Dermis blood vessel endothelial cell (primary cell): ENCODE results near the gene PLD6. TPM values are rescaled to one million over a fixed set of nuclear protein-coding genes. Genes with fewer than 3 reads are reported as not detected.
"Not testable (repeated sequence)": the region's sequence is repeated elsewhere in the genome, so short reads cannot be mapped to it uniquely, and the experiment has no call there.

ENCODE experiments used
- DNase-seq: peaks from one replicate; pipeline ENCODE4 v3.0.0; 2010
- total RNA-seq: library from RNA; depleted of rRNA; stranded (reverse); fragments of >200 nt; gene quantifications from 2 replicates; pipeline ENCODE4 v1.2.3, GENCODE V29; 2014

PLD6 gene, protein sequence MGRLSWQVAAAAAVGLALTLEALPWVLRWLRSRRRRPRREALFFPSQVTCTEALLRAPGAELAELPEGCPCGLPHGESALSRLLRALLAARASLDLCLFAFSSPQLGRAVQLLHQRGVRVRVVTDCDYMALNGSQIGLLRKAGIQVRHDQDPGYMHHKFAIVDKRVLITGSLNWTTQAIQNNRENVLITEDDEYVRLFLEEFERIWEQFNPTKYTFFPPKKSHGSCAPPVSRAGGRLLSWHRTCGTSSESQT
- 1.4 and 2.0 TPM in 2 replicates for total RNA-seq

DNA sequence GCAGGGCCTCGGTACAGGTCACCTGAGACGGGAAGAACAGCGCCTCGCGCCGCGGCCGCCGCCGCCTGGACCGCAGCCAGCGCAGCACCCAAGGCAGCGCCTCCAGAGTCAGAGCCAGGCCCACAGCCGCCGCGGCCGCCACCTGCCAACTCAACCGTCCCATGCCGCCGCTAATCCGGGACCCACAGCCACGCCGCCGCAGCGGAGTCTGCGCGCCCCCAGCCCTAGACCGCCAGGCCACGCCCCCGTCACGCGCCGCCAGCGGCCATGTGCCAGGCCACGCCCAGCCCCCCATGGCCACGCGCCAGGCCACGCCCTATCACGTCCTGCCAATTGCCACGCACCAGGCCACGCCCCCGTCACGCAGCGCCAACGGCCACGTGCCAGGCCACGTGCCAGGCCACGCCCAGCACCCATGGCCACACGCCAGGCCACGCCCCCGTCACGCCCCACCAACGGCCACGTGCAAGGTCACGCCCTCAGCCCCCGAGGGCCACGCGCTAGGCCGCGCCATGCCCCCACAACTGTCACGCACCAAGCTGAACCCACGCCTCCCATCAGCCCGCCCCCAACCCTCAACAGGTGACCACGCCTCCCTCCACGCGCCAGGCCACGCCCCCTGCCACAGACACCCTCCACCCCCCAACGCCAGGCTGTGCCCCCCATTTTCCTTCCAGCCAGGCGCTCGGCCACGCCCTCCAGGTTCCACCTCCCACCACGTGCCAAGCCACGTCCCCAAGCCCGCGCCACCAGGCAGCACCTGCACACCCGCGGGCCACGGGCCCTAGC is at the start of gene PLD6:
TSS of gene PLD6 (minus strand) at position 210 of the 789 bp plus-strand sequence. CDS start at position 163, 47 bp downstream.
- peak; percentile 83 for DNase-seq

DNA sequence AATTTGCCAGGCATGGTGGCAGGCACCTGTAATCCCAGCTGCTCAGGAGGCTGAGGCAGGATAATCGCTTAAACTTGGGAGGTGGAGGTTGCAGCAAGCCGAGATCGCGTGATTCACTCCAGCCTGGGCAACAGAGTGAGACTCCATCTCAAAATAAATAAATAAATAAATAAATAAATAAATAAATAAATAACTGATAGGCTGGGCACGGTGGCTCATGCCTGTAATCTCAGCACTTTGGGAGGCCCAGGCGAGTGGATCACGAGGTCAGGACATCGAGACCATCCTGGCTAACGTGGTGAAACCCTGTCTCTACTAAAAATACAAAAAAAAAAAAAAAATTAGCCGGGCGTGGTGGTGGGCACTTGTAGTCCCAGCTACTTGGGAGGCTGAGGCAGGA is 49.6 kb upstream of the PLD6 start:
- DNase-seq = not testable (repeated sequence)

DNA sequence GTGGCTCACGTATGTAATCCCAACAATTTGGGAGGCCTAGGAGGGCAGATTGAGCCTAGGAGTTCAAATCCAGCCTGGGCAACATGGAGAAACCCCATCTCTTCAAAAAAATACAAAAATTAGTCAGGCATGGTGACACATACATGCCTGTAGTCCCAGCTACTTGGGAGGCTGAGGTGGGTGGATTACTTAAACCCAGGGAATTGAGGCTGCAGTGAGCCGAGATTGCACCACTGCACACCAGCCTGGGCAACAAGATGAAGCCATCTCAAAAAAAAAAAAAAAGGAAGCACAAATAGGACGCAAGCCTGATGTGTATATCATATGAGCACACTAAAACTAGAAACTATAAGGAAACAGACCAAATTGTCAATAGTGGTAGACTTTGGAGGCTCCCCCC is 47.9 kb upstream of the PLD6 start:
- DNase-seq = no peak

DNA sequence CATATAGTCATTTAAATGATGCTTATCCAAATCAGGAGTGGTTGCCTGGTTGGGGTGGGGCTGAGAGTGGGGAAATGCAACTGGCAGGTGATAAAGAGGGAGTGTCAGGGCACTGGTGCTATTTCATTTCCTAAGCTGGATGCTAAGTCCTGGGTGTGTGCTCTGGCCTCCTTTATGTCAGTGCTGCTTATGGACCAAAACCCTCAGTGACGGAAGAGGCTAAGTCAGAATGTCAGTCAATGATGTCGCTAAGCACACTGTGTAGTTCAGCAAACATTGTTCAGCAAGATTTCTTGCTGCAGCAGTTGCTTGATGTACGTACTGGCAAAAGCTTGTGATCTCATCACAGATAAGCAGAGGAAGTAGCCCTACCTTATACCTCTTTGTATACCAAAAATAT is 47.3 kb upstream of the PLD6 start:
- DNase-seq = no peak

DNA sequence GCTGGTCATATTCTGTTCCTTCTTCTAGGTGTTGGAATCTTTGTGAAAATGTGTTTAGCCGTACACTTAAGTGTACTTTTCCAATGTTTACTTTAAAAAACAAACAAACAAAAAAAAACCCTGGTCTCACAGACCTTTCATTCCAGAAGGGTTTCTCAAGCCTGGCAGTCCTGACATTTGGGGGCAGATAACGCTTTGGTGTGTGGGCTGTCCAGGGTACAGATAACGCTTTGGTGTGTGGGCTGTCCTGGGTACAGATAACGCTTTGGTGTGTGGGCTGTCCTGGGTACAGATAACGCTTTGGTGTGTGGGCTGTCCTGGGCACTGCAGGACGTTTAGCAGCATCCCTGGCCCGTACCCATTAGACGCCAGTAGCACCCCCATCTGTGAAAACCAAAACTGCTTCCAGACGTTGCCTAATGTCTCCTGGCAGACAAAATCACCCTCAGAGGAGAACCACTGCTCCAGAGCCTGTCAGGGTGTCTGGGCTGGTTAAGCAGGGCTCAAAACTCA is 46.1 kb upstream of the PLD6 start:
- no peak for DNase-seq

DNA sequence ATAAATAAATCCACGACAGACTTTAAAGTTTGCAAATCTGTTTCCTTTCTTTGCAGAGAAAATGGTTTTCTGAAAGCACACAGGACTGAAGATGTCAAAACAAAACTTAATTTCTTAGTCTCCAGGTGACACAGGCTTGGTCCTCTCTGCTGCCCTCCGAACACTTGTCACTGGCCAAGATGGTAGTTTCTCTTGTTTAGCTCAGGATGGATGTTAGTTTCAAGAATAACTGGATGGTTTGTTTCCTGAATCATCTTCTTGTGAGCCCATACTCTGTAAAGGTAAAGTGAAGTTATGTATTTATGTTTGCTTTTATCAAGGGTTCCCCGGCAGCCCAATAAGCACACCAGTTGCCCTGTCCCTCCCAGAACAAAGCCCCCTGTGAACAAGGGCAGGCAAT is 40.7 kb upstream of the PLD6 start:
- no peak for DNase-seq

DNA sequence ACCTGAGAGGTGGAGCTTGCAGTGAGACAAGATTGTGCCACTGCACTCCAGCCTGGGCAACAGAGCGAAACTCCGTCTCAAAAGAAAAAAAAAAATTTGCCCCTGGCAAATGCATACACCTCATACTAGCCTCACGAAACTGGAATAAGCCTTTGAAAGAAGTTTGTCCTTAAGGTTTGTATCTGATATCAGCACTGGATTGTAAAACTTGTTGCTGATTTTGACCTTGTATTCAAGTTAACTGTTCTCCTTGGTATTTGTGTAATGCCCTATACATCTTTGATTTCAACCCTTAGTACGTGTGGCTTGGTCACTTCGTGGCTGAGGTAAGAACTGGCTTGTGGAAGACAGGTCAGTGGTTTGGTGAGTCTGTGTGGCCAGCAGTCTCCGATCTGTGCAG is 37.0 kb upstream of the PLD6 start:
- DNase-seq = no peak

DNA sequence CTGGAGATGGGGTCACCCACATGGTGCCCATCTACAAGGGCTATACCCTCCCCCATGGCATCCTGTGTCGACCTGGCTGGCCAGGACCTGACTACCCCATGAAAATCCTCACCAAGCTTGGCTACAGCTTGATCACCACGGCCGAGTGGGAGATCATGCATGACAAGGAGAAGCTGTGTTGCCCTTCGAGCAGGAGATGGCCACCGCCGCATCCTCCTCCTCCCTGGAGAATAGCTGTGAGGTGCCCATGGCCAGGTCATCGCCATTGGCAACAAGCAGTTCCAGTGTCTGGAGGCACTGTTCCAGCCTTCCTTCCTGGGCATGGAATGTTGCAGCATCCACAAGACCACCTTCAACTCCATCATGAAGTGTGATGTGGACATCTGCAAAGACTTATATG is 36.1 kb upstream of the PLD6 start:
- DNase-seq = no peak

DNA sequence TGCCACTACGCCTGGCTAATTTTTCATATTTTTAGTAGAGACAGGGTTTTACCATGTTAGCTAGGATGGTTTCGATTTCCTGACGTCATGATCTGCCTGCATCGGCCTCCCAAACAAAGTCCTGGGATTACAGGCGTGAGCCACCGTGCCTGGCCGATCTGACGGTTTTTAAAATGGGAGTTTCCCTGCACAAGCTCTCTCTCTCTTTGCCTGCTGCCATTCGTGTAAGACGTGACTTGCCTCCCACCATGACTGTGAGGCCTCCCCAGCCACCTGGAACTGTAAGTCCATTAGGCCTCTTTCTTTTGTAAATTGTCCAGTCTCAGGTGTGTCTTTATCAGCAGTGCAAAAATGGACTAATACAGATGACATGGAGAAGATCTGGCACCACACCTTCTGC is 35.5 kb upstream of the PLD6 start:
- DNase-seq = no peak

DNA sequence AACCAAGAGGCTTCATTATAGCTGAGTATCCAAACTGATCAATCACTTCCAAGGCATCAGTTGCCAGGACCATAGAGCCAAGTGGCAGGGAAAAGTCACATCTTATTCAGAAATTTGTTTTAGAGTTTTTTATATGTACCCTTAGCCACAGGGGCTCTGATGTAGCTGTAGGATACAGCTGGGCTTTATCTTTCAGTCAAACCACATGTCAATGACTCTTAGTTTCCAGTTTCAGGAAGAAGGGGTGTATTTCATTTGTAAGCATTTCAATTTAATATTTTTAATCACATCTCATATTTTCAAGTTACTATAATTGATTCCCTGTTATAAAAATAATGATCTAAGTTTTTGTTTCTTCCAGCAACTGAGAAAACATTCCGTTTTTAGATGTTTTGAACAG is 33.7 kb upstream of the PLD6 start:
- DNase-seq = no peak

DNA sequence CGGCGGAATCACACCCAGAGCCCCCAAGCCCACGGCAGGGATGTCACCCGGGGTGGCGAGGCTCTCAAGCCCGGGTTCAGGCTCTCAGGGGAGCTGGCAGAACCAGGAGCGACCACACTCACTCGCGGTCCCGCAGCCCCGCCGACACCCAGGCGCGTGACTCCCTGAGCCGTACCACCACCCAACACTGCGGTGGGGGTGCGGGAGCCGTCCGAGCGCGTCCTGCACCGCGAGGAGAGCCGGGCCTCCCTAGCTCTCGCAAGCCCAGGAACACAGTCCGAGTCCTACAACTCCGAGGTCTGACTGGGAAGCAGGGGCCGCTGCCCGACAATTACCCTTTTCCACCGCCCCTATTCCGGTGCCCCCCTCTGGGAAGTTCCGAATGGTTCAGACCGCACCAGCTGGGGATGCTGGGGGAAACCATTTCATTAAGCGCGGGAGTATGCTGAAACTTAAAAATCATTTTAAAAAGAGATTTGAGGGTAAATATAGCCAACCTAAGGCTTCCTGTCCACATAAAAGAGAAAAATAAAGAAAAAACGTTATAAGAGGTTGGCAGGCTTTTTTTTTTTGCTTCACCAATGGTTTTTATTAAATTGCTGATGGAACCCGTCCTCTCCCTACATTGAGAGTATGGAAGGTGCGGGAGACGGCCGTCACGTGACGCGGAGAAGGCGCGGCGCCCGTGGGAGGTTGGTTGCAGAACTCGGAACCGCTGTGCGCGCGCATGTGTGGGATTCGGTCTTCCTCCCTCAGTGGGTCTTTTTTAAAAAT is 31.1 kb upstream of the PLD6 start, which contains the start of gene FLCN:
TSS of gene FLCN (minus strand) at position 143 of the 774 bp plus-strand sequence. CDS start 9,031 bp downstream, outside the sequence.
- DNase-seq = peak; percentile 90

DNA sequence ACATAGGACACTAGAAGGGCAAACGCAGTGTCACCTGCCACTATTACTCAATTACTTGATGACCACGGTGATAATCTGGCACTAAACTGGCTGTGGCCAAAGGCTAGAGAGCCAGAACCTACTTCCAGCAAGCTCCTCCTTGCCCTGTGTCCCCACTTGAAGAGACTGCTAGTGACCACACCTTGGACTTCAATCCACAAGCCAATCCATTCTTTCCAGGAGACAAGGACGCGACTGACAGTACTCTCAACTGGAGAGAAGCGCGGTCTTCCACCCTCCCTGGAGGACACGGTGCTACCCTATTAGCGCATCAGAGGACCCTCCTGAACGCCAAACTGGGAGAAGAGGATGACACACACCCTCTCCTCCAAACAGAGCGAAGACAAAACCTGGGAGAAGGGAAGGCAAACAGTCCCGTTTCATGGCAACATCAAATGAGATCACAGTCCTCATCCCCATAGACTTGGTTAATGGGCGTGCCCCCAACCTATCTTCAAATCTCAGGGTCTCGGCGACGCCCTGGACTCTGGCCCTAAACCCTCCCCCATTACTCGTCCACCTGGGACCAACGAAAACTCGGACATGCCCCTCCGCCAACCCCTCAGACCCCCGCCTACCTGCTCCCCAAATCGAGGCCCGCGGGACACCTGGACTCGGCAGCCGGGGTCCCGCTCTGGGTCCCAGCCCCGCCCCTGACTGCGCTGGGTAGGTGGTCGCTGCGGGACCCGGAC is 30.3 kb upstream of the PLD6 start:
- DNase-seq = peak; percentile 36

DNA sequence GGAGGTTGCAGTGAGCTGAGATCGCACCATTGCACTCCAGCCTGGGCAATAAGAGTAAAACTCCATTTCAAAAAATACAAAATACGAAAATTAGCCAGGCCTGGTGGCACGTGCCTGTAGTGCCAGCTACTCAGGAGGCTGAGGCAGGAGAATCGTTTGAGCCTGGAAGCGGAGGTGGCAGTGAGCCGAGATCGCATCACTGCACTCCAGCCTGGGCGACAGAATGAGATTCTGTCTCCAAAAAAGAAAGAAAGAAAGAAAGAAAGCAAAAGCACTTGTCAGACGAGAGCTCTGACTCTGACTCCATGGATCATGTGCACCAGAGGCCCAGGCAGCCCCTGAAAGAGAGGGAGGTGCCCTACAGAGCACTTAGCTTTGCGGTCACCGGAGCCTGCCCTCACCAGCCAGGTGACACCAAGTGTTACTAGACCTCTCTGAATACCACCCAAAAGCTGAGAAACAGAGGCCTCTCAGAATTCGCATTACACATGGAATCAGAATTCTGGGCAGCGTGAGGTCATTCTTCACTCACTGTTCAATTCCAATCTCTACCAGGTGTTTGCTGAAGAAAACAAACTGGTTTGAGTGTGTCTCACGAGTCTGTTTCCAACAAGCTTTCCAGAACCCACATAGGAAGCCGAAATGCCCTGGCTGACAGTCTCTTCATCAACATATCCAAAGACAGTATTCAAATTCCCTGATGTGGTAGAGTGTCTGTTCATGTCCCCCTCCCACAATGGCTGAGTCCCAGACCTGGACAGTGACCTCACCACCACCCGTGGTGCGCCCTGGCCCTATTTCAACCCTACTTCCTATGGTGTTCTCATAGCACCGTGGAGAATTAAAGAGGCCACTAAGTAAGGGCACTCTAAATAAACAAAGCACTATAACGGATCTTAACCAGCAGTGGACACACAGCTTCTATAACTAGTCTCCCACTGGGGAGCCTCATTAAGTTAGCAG is 29.4 kb upstream of the PLD6 start:
- peak; percentile 51 for DNase-seq

DNA sequence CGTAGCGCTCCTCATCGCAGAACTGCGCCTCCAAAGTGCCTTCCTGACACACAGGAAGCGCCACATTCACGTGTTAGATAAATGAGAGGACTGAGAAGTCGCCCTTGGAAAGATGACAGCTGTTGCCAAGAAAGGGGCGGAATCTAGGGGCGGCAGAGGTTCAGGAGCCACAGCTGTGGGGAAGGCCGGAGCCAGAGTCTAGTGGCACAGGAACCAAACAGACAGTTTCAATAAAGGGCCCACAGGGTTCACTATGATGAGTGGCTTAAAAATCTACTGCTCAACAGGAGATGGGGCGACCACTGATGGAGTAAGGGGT is 26.1 kb upstream of the PLD6 start:
- DNase-seq = no peak

DNA sequence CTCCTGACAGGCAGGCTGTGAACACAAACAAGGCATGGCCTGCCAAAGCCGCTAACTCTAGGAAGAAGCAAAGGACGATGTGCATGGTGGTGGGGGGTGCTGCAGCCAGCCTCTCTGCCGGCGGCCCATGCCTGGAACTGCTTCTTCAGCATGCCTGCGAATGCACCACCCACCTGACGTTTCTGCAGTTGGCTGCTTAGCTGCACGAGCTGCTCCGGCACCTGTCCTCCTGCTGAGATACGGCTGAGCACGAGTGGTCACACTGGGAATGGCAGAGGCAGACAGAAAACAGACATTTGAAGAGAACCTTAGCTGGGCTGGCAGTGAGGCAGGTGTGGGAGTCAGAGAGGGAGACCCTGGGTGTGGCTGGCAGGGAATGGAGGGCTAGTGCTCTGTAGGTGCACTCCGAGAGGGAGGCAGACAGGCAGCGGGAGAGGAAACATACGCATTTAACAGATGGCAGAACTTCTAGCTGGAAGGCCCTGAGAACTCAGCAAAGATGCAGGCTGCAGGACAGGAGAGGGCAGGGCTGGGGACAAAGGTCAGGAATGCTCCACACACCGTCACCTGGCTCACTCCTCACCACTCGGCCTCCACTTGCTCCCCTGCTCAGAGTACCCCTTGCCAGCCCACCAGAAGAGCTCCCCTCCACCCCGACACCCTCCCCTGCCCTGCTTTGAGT is 25.6 kb upstream of the PLD6 start:
- DNase-seq = no peak

DNA sequence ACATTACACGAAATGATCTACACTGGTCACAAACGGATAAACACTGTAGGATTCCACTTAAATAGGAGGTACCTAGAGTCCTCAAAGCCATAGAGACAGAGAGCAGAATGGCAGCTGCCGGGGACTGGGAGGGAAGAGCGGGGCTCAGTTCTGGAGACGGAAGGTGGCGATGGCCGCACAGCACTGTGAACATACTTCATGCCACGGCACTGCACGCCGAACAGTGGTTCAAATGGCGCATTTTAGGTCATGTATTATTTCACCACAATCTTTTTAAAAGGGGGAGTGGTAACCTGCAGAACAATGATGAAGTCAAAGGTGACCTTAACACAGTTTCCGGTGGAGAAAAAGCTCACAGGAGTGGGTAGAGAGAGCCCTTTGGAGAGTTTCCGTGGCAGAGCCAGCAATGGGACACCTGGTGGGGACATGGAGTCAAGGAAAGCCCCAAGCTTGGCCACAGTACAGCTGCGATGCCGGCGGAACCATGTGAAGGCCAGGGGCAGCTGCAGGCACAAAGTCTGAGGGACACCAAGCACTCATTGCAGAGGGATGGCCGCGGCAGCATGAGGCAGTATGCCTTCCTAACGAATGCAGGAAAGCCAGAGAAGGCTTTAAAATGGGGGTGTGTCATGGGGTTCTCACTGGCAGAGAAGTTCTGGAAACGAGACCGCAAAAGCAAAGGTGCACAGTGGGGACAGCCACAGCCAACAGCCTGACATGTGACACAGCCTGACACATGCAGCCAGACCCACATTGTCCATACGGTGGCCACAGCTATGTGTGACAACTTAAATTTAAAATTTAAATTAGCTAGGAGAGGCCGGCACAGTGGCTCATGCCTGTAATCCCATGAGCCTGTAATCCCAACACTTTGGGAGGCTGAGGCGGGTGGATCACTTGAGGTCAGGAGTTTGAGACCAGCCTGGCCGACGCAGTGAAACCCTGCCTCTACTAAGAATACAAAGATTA is 23.6 kb upstream of the PLD6 start:
- peak; percentile 36 for DNase-seq

DNA sequence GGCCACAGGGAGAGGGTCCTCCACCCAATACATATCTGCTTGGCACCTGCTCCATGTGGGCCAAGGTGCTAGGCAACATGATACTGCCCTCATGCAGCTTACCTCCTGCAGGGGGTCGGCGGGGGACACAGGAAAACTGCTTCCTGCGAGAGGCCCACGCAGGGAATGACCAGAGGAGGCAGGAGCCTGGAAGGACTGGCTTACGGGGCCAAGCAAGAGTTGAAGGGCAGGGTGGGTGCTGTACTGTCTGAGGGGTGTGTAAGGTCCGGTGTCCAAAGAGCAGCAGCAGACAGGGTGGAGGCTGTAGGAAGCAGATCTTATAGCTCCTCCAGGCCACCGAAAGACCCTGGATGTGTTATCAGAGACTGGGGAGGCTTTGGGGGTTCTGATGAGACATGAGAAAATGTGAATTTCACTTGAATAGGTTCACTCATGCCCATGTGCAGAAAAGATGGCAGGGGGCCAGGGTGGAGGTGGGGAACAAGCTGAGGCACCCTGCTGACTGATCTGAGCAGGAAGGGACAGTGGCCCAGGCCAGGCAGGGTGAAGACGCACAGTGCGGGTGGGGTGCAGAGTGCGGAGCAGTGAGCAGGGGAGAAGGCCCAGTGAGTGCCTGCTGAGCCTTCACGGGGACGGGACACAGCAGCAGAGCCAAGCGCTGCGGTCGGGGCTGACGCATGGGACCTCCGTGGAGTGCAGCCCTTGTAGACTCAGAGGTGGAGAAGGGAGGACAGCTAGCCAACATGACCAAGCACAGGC is 22.6 kb upstream of the PLD6 start:
- no peak for DNase-seq

DNA sequence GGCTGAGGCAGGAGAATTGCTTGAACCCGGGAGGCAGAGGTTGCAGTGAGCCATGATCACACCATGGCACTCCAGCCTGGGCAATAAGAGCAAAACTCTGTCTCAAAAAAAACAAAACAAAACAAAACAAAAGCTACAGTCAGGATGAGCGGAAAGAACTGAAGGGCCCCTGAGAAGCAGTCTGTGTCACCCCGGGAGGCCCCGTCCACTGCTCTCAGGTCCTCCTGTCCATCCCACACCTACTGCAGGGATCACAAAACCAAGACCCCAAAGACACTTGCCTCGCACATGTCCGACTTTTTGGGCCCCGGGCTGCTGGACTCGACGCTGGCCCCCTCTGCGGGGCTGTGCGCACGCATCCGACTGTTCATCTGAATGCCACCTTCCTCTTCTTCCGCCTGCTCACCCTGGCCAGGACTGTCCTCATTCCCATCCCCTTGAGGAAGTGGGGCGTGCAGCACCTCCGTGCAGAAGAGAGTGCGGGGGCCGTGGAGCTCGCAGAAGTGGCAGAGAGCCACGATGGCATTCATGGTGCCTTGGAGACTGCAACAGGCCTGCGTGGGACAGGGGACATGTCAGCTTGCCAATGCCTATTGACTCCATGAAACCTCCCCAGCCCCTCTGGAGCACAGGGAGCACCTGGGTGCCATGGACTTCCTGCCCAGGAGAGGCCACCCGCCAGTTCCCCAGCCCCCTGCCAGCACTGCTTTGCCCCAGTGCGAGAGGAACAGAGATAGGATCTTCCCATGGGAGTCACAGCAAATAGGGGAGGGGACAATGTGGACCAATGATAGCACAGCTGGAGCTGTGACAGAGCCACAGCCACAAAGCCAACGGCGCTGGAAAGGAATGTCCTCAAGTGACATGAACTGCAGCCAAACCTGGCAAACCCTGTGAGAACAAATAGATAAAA is 21.7 kb upstream of the PLD6 start:
- DNase-seq = no peak
